Upper lobe of left lung (tissue), 4 donors: ENCODE data around the gene SNRPA.

ENCODE experiments used
- POLR2A ChIP-seq, 4 donors: fragments of 450-650 bp; IDR thresholded peaks; one replicate each; pipeline ENCODE4 v1.5.1; 2016 to 2017; ENCODE audit warnings: antibody characterized with exemption in 4 of 4, mild to moderate bottlenecking in 2 of 4
- TF ChIP-seq, protein P1 (sequence below), 6 experiments: fragments of 450-650 bp in 4 of 6; fragments of 200-600 bp in 2 of 6; sonication (generic) in 2 of 6; IDR thresholded peaks; one replicate each; pipeline ENCODE4 v1.5.1; 2016 to 2019; ENCODE audit warnings: antibody characterized with exemption in 6 of 6

- TF ChIP-seq, protein P1, sequence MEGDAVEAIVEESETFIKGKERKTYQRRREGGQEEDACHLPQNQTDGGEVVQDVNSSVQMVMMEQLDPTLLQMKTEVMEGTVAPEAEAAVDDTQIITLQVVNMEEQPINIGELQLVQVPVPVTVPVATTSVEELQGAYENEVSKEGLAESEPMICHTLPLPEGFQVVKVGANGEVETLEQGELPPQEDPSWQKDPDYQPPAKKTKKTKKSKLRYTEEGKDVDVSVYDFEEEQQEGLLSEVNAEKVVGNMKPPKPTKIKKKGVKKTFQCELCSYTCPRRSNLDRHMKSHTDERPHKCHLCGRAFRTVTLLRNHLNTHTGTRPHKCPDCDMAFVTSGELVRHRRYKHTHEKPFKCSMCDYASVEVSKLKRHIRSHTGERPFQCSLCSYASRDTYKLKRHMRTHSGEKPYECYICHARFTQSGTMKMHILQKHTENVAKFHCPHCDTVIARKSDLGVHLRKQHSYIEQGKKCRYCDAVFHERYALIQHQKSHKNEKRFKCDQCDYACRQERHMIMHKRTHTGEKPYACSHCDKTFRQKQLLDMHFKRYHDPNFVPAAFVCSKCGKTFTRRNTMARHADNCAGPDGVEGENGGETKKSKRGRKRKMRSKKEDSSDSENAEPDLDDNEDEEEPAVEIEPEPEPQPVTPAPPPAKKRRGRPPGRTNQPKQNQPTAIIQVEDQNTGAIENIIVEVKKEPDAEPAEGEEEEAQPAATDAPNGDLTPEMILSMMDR (IDR thresholded peaks at IDR 0.05), result no peak
- no peak for TF ChIP-seq POLR2A (IDR thresholded peaks at IDR 0.05)
These were observed 27.2 kb upstream of the SNRPA start for GRCh38 chr19:40723661-40724254.
